Suppressor macrophage treated with lipopolysaccharide for 4 hours (primary cell): ENCODE results near the gene WWOX.
A peak's percentile ranks its signal among the peaks of the same experiment; 100 is the strongest.

Experiments used
- DNase-seq: peaks from one replicate; pipeline ENCODE4 v3.0.0-alpha.2; 2020

Gene WWOX

GRCh38 chr16:78789561-78789960, 690.1 kb downstream of the WWOX start:
- DNase-seq: no peak

DNA sequence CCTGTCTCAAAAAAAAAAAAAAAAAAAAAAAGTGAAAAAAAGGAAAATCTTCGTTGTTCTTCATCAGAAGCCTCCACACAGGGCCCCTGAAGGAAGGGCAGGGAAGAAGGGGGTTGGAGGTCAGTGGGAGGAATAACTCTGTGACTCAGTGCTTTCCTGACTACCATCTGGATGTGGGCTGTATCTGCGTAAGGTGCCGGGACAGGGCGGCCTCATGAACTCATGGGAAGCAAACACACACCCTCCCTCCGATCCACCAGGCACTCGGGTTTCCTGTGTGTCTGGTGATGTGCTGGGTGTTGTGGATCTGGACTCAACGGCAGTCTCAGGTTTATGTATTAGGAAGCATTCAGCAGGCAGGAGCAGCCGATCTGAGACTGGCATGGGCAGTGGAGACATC, 691.6 kb downstream of the WWOX start:
- no peak for DNase-seq

DNA sequence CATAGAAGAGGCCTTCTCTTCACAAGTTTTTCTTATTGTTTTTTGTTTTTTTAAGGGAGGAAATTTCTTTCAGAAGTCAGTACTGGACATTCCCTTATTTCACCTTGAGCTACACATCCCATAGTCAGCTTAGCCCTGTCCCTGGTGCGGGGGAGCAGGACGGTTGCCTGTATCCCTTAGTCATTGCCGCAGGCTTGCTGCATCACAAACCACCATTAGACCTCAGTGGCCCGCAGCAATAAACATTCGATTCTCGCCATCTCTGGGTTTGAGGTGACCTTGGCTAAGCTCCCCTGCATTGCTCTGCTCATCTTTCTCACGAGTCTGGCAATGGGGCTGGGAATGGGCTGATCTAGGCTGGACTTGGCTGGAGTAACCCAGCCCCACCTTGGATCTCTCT, 692.5 kb downstream of the WWOX start:
- no peak for DNase-seq

DNA sequence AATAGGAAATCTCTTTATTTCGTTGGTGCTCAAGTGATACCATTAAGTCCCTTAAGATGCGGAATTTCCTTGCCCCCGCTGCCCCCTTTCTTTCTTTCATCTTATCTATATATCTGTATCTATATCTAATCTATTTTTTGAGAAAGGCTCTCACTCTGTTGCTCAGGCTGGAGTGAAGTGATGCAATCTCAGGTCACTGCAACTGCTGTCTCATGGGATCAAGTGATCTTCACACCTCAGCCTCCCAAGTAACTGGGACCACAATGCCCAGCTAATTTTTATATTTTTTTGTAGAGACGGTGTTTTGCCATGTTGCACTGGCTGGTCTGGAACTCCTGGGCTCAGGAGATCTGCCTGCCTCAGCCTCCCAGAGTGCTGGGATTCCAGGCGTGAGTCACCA, 693.5 kb downstream of the WWOX start:
- no peak for DNase-seq

GRCh38 chr16:78794581-78795250, 695.3 kb downstream of the WWOX start:
- DNase-seq: no peak

GRCh38 chr16:78795433-78795832, 696.0 kb downstream of the WWOX start:
- no peak for DNase-seq

DNA sequence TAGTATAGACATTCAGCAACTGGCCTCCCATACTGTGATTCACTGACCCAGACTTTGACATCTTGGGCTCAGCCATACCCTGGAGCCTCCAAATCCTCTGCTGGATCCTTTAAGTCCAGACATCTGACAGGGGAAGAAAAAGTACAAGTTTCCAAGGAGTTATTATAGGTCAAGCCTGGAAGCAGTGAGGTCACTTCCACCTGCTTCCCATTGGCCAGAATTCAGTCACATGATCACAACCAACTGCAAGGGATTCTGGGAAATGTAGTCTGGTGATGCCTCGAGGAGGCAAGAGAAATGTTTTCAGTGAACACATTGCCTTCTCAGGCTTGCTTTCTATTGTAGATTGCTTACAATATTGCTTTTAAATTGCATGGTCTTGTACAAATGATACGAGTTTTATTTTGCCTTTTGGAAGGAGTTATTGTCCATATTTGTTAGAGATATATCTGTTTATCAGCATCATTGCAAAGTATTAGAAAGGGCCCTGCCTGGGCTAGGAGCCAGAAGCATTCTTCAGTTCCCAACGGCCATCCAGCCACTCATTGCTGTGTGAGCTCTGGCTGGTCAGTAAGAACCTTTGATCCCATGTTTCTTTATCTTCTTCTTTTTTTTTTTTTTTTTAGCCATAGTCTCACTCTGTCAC, 696.9 kb downstream of the WWOX start:
- DNase-seq: peak; percentile 57

DNA sequence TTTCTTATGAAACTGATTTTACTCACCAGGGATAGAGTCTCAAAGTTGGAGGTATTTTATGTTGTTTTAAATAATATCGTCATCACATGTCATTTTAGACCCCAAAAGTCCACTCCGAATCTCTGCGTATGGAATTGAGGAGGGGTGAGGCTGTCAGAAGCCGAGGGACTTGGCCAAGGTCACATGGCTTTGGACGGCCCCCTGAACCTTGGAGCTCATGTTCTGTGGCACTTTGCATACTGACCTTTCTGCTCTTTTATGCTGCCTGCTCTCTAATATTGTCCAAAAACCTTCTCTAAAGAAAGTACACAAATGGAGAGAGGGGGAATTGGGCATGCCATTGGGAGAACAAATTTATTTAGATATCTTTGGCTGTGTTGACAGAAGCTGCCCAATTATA, 700.0 kb downstream of the WWOX start:
- DNase-seq: no peak

DNA sequence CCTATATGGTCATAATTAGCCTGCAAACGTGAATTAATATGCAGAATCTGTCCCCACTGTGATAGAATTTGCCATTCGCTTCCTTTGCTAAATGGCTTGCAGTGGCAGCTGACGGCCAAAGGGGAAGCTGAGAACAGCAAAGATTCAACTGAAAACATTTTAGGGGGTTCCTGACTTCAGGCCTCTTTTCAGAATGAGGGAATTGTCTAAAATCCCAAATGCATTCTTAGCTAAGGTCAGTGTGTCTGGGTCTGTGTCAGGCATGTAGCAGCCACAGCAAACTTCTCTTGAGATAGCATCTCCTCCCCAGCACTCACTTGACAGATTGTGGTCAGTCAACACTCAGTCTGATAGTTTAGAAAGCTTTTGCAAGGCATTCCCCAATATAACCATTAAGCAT, 701.1 kb downstream of the WWOX start:
- no peak for DNase-seq

DNA sequence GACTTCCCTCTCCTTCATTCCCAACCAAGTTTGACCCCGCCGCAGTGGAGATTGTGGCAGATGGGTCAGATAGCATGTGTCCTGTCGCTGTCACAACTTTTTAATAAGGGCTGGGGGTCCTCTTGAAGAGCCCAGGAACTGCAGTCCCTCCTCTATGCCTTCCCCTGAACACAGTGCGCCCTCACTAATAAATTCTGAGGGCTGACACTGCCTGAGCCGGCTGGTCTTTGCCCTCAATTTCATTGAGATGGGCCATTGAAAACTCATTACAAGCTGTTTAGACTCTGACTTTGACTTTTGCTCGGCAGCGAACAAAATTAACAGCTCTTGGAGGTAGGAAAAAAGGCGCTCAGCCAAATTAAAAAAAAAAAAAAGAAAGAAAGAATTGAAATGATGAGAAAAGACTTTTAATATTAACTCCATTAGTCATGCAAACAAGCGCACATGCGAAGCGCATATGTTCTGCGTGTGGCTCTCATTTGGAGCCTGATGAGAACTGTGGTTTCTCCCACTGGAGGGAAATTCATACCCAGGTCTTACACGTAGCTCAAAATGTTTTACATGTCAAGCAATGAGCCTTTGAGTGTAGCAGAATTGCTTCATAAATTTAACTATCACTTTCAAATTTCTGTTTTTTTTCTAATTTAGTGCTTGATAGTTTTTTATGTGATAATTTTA, 704.7 kb downstream of the WWOX start:
- no peak for DNase-seq

- DNase-seq: peak; percentile 57
Observed at GRCh38 chr16:78805556-78805955, 706.1 kb downstream of the WWOX start.

- no peak for DNase-seq
Observed at GRCh38 chr16:78811247-78811646, 711.8 kb downstream of the WWOX start.

GRCh38 chr16:78812582-78812981, 713.1 kb downstream of the WWOX start:
- no peak for DNase-seq

GRCh38 chr16:78813661-78814311, 714.3 kb downstream of the WWOX start:
- DNase-seq: no peak

GRCh38 chr16:78815713-78816112, 716.3 kb downstream of the WWOX start:
- no peak for DNase-seq

GRCh38 chr16:78816499-78817195, 717.2 kb downstream of the WWOX start:
- DNase-seq: no peak

GRCh38 chr16:78817200-78817739, 717.8 kb downstream of the WWOX start:
- DNase-seq: no peak

DNA sequence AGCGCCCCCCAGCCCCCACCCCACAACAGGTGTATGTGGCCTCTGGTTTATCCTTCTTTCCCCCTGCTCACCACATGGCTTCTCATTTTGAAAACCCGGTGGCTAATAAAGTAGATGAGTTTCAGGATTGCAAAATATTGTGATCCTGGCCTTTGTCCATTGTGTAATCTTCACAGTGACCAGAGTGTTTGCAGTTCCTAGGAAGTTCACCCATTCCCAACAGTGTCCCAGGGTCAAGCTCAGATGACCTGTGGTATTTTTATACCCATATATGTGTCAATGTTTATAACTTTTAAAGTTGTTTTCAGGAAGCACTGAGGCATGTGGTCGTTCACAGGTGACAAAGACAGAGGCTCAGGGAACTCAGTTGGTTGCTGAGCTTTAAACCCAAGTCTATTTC, 721.9 kb downstream of the WWOX start:
- DNase-seq: no peak

DNA sequence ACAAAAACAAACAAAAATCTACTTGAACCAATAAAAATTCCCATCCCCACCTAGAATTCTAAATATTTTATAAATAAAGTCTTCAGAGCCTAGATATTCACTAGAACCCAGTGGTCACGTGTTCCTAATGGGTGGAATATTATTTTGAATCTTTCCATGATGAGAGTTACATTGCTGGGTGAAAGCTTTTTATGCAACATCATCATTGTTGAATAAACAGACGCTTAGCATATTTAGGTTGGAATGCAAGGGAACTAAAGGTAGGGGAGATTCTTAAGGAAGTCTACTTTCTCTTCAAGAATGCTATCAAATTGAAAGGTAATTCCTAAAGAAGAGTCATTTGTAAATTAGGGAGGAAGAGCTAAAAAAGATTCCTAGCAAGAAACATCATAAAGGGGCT, 723.1 kb downstream of the WWOX start:
- DNase-seq: no peak

GRCh38 chr16:78823027-78823426, 723.6 kb downstream of the WWOX start:
- no peak for DNase-seq

GRCh38 chr16:78829280-78829679, 729.8 kb downstream of the WWOX start:
- DNase-seq: no peak

- no peak for DNase-seq
Observed at GRCh38 chr16:78830599-78830998, 731.1 kb downstream of the WWOX start.

GRCh38 chr16:78832100-78832499, 732.6 kb downstream of the WWOX start:
- no peak for DNase-seq
